Calu3 (cell line): ENCODE data around the gene FAM118B. TPM values are rescaled to one million over a fixed set of nuclear protein-coding genes. Genes with fewer than 3 reads are reported as not detected.

Experiments
- BruUV-seq: library from RNA; stranded (reverse); fragments of 400-500 nt; replicated peaks from 2 replicates; lab custom pipeline; 2021; lab: Mats Ljungman, UMichigan
- CTCF ChIA-PET: fragments of 300-600 bp; sonication (Branson Sonifier 250); formaldehyde crosslinking; loops from one replicate; lab custom pipeline; 2022; ENCODE audit warnings: antibody characterized with exemption; lab: Charles Lee
- DNase-seq: peaks from one replicate; pipeline ENCODE4 v3.0.0; 2022
- H3K27ac Mint-ChIP-seq: one replicate; pipeline ENCODE4 v1.8.0; 2022; ENCODE audit warnings: mixed read lengths; ENCODE audit not compliant: unreplicated experiment
- H3K27me3 Mint-ChIP-seq: one replicate; pipeline ENCODE4 v1.8.0; 2022; ENCODE audit warnings: mixed read lengths; ENCODE audit not compliant: unreplicated experiment
- H3K36me3 Mint-ChIP-seq: one replicate; pipeline ENCODE4 v1.8.0; 2022; ENCODE audit warnings: mild to moderate bottlenecking, moderate library complexity, mixed read lengths; ENCODE audit not compliant: insufficient read depth, unreplicated experiment
- H3K4me1 Mint-ChIP-seq: one replicate; pipeline ENCODE4 v1.8.0; 2022; ENCODE audit warnings: mild to moderate bottlenecking, low read depth, mixed read lengths; ENCODE audit not compliant: unreplicated experiment
- H3K4me3 Mint-ChIP-seq: one replicate; pipeline ENCODE4 v1.8.0; 2022; ENCODE audit warnings: mild to moderate bottlenecking, low read depth, moderate library complexity, mixed read lengths; ENCODE audit not compliant: unreplicated experiment
- H3K9me3 Mint-ChIP-seq: one replicate; pipeline ENCODE4 v1.8.0; 2022; ENCODE audit warnings: low read depth, mixed read lengths; ENCODE audit not compliant: unreplicated experiment
- CTCF ChIP-seq: fragments of 200-600 bp; IDR thresholded peaks from one replicate; pipeline ENCODE4 v1.8.0; 2022; ENCODE audit warnings: antibody characterized with exemption; ENCODE audit not compliant: unreplicated experiment
- intact Hi-C: fragments of 100-400 bp; cut with micrococcal nuclease; formaldehyde crosslinking; loops from one replicate; pipeline ENCODE4 v1.10.0; 2022; ENCODE audit not compliant: unreplicated experiment
- total RNA-seq: library from RNA; stranded (reverse); gene quantifications from 2 replicates; pipeline ENCODE4 v1.2.3, GENCODE V29; 2022

The FAM118B gene
- total RNA-seq, 1 experiment from 2014 or later: 15.7 TPM

- peak overlapping the region; percentile 93 for H3K4me3 Mint-ChIP-seq
Measured at GRCh38 chr11:126267650-126268049, 56.1 kb downstream of the FAM118B start.

GRCh38 chr11:126268361-126268707, 56.8 kb downstream of the FAM118B start:
- Mint-ChIP-seq H3K9me3 (no peaks in the 10 kb centered on the region), H3K36me3 (peaks cover 59% of the 10 kb centered on the region), H3K27ac (peak overlapping the region; percentile 94), H3K4me1 (peaks cover 15% of the 10 kb centered on the region), H3K27me3 (no peaks in the 10 kb centered on the region), H3K4me3 (peak overlapping the region; percentile 93)
- no peak for TF ChIP-seq CTCF
- BruUV-seq: no TSS peak
- DNase-seq: no peak
- intact Hi-C loops: no loop called here
- CTCF ChIA-PET: interaction anchor here (1.0 kb wide), 1 partner anchor 213 kb away, joined by 3 read pairs; no protein-coding TSS in a partner anchor

More at GRCh38 chr11:126267650-126268049, 56.1 kb downstream of the FAM118B start:
- CTCF ChIA-PET: no interaction called here
- Mint-ChIP-seq H3K27ac (peak overlapping the region; percentile 94), H3K4me1 (peaks cover 15% of the 10 kb centered on the region), H3K9me3 (no peaks in the 10 kb centered on the region), H3K27me3 (no peaks in the 10 kb centered on the region), H3K36me3 (peaks cover 59% of the 10 kb centered on the region)
- no TSS peak for BruUV-seq
- intact Hi-C loops: no loop called here
- no peak for DNase-seq
- TF ChIP-seq CTCF: no peak

- peaks cover 60% of the 10 kb centered on the region for H3K36me3 Mint-ChIP-seq
- DNase-seq: peak; percentile 98
- H3K27me3 Mint-ChIP-seq: no peaks in the 10 kb centered on the region
- H3K4me1 Mint-ChIP-seq: peaks cover 15% of the 10 kb centered on the region
- TF ChIP-seq CTCF: no peak
- CTCF ChIA-PET: interaction anchor here (1.0 kb wide), 1 partner anchor 212 kb away, joined by 3 read pairs; no protein-coding TSS in a partner anchor
- H3K4me3 Mint-ChIP-seq: peak within 1 kb of the TSS; percentile 93
- peak within 1 kb of the TSS; percentile 94 for H3K27ac Mint-ChIP-seq
- BruUV-seq: TSS peak; percentile 85
- intact Hi-C loops: no loop called here
- H3K9me3 Mint-ChIP-seq: no peaks in the 10 kb centered on the region
Measured at GRCh38 chr11:126268708-126269579, 57.4 kb downstream of the FAM118B start, which contains the start of the genes FOXRED1 and SRPRA. Gene FOXRED1 (plus strand): TSS chr11:126269154. CDS start chr11:126269207, 53 bp downstream. Gene SRPRA (minus strand): TSS chr11:126268895. CDS start chr11:126268804, 91 bp downstream.

GRCh38 chr11:126277322-126277721, 65.7 kb downstream of the FAM118B start:
- no peak for DNase-seq
- Mint-ChIP-seq H3K4me3 (no peak overlapping the region), H3K27me3 (no peaks in the 10 kb centered on the region), H3K36me3 (peaks cover 34% of the 10 kb centered on the region), H3K27ac (no peak overlapping the region), H3K4me1 (no peaks in the 10 kb centered on the region), H3K9me3 (no peaks in the 10 kb centered on the region)
- no peak for TF ChIP-seq CTCF
- intact Hi-C loops: no loop called here
- BruUV-seq: no TSS peak
- CTCF ChIA-PET: no interaction called here
